H1 (cell line): Measurements from ENCODE around the gene CCDC116. TPM values are rescaled to one million over a fixed set of nuclear protein-coding genes. Genes with fewer than 3 reads are reported as not detected.
A peak's percentile ranks its signal among the peaks of the same experiment; 100 is the strongest.

Experiments used
- CTCF ChIA-PET: fragments of 300-600 bp; sonication (Branson Sonifier 250); formaldehyde crosslinking; loops from one replicate; lab custom pipeline; 2021; ENCODE audit not compliant: partially characterized antibody; lab: Charles Lee
- POLR2A ChIA-PET: fragments of 300-600 bp; sonication (Branson Sonifier 250); formaldehyde crosslinking; loops from one replicate; lab custom pipeline; 2021; ENCODE audit warnings: inconsistent platforms; ENCODE audit not compliant: partially characterized antibody; lab: Charles Lee
- DNase-seq, 2 experiments: peaks; one replicate each; pipeline versions ENCODE4 v3.0.0 to v3.0.0-alpha.2; 2010 to 2022; ENCODE audit warnings: low spot score in 2 of 2, low read depth in 1 of 2, mixed read lengths in 1 of 2
- FAIRE-seq: peaks from 2 replicates; lab custom pipeline; 2011; peaks lifted over from hg19 to GRCh38; lab: Jason Lieb, UNC
- H2AFZ ChIP-seq: 2 replicates; pipeline ENCODE4 v1.8.1; 2012; ENCODE audit warnings: low read length, inconsistent platforms
- H2AK5ac ChIP-seq: 2 replicates; pipeline ENCODE4 v1.6.1; 2013; ENCODE audit warnings: low read depth, low read length
- H2BK120ac ChIP-seq: replicated peaks from 2 replicates; pipeline ENCODE3; 2013; ENCODE audit warnings: low read depth, low read length, inconsistent platforms
- H2BK12ac ChIP-seq: 2 replicates; pipeline ENCODE4 v1.6.1; 2013; ENCODE audit warnings: low read depth, low read length
- H2BK15ac ChIP-seq: 2 replicates; pipeline ENCODE4 v1.6.1; 2013; ENCODE audit warnings: low read length
- H2BK20ac ChIP-seq: 2 replicates; pipeline ENCODE4 v1.6.1; 2013; ENCODE audit warnings: low read length
- H2BK5ac ChIP-seq: 2 replicates; pipeline ENCODE4 v1.6.1; 2013; ENCODE audit warnings: low read depth, low read length
- H3K14ac ChIP-seq: 2 replicates; pipeline ENCODE4 v1.6.1; 2013; ENCODE audit warnings: inconsistent platforms; ENCODE audit not compliant: insufficient read length
- H3K18ac ChIP-seq: 2 replicates; pipeline ENCODE4 v1.6.1; 2013; ENCODE audit warnings: low read length; ENCODE audit errors: extremely low read depth
- H3K23ac ChIP-seq: 2 replicates; pipeline ENCODE4 v1.6.1; 2013; ENCODE audit warnings: inconsistent platforms; ENCODE audit not compliant: insufficient read length
- H3K23me2 ChIP-seq: 2 replicates; pipeline ENCODE4 v1.6.1; 2013; ENCODE audit warnings: low read depth, low read length
- H3K27ac ChIP-seq: 2 replicates; pipeline ENCODE4 v1.6.1; 2011; ENCODE audit warnings: low read depth, low read length, inconsistent platforms
- H3K27me3 ChIP-seq, 4 experiments: replicated peaks in 1 of 4; 1 replicate in 1 of 4; 2 replicates in 3 of 4; pipeline versions ENCODE4 v1.6.1 to v1.8.1; 2011 to 2013; ENCODE audit warnings: low read length in 3 of 4, mild to moderate bottlenecking in 3 of 4, inconsistent platforms in 2 of 4, mixed read lengths in 2 of 4, moderate library complexity in 1 of 4; ENCODE audit not compliant: control insufficient read depth in 3 of 4, insufficient read depth in 3 of 4; ENCODE audit errors: extremely low read depth in 1 of 4
- H3K36me3 ChIP-seq, 4 experiments: 2 replicates each; pipeline versions ENCODE4 v1.6.1 to v1.8.1; 2011 to 2013; ENCODE audit warnings: mild to moderate bottlenecking in 4 of 4, low read length in 3 of 4, moderate library complexity in 2 of 4, control low read depth in 1 of 4, inconsistent platforms in 1 of 4; ENCODE audit not compliant: insufficient read depth in 4 of 4, control insufficient read depth in 2 of 4
- H3K4ac ChIP-seq: replicated peaks from 2 replicates; pipeline ENCODE3; 2013; ENCODE audit warnings: low read length, low read depth, mixed read lengths, inconsistent platforms; ENCODE audit not compliant: insufficient read length
- H3K4me1 ChIP-seq, 4 experiments: replicated peaks in 1 of 4; 1 replicate in 1 of 4; 2 replicates in 3 of 4; pipeline versions ENCODE4 v1.6.1 to v1.8.1; 2011 to 2013; ENCODE audit warnings: low read length in 3 of 4, inconsistent platforms in 2 of 4, mixed read lengths in 1 of 4; ENCODE audit not compliant: insufficient read depth in 4 of 4, control insufficient read depth in 3 of 4
- H3K4me2 ChIP-seq, 2 experiments: 2 replicates each; pipeline versions ENCODE4 v1.6.1 to v1.8.1; 2011 to 2013; ENCODE audit warnings: low read depth in 2 of 2, low read length in 2 of 2, control low read depth in 1 of 2, inconsistent platforms in 1 of 2, mild to moderate bottlenecking in 1 of 2; ENCODE audit not compliant: insufficient read depth in 1 of 2
- H3K4me3 ChIP-seq, 4 experiments: fragments of 200-600, 300-600 bp in 1 of 4; sonication (generic), shearing (Covaris generic), sonication (Bioruptor Twin) in 1 of 4; 2 replicates each; pipeline versions ENCODE4 v1.5.1 to v1.8.1; 2011 to 2016; ENCODE audit warnings: low read length in 4 of 4, low read depth in 3 of 4, control low read depth in 2 of 4, inconsistent platforms in 2 of 4, mild to moderate bottlenecking in 2 of 4, mixed read lengths in 1 of 4, moderate library complexity in 1 of 4; ENCODE audit not compliant: insufficient read depth in 2 of 4; ENCODE audit errors: extremely low read depth in 1 of 4
- H3K56ac ChIP-seq: replicated peaks from 2 replicates; pipeline ENCODE3; 2013; ENCODE audit warnings: low read depth, mild to moderate bottlenecking, mixed read lengths, low read length, inconsistent platforms; ENCODE audit not compliant: insufficient read length
- H3K79me1 ChIP-seq: 2 replicates; pipeline ENCODE4 v1.6.1; 2013; ENCODE audit warnings: low read depth, low read length, control low read depth
- H3K79me2 ChIP-seq, 2 experiments: 2 replicates each; pipeline versions ENCODE4 v1.6.1 to v1.8.1; 2012 to 2013; ENCODE audit warnings: low read length in 2 of 2, mild to moderate bottlenecking in 2 of 2, inconsistent platforms in 1 of 2; ENCODE audit not compliant: insufficient read depth in 2 of 2, control insufficient read depth in 1 of 2
- H3K9ac ChIP-seq, 4 experiments: replicated peaks in 1 of 4; 1 replicate in 1 of 4; 2 replicates in 3 of 4; pipeline versions ENCODE4 v1.6.1 to v1.8.1; 2011 to 2013; ENCODE audit warnings: low read depth in 3 of 4, low read length in 3 of 4, control low read depth in 2 of 4, mild to moderate bottlenecking in 2 of 4, moderate library complexity in 2 of 4, inconsistent platforms in 1 of 4; ENCODE audit errors: extremely low read depth in 1 of 4
- H3K9me3 ChIP-seq, 2 experiments: 2 replicates each; pipeline versions ENCODE4 v1.6.1 to v1.8.1; 2012 to 2013; ENCODE audit warnings: mild to moderate bottlenecking in 2 of 2, moderate library complexity in 2 of 2, control low read depth in 1 of 2, inconsistent platforms in 1 of 2, low read depth in 1 of 2, low read length in 1 of 2, mixed read lengths in 1 of 2; ENCODE audit not compliant: insufficient read depth in 2 of 2
- H4K20me1 ChIP-seq, 2 experiments: replicated peaks in 1 of 2; 2 replicates each; pipeline versions ENCODE3 to v1.8.1; 2011 to 2013; ENCODE audit warnings: inconsistent platforms in 2 of 2, low read length in 2 of 2, mild to moderate bottlenecking in 1 of 2; ENCODE audit not compliant: insufficient read depth in 2 of 2, control insufficient read depth in 1 of 2
- H4K5ac ChIP-seq: 2 replicates; pipeline ENCODE4 v1.6.1; 2013; ENCODE audit warnings: low read length, low read depth, mixed read lengths, inconsistent platforms; ENCODE audit not compliant: insufficient read length
- H4K8ac ChIP-seq: 2 replicates; pipeline ENCODE4 v1.8.0; 2013; ENCODE audit warnings: mild to moderate bottlenecking, moderate library complexity, low read length, inconsistent platforms; ENCODE audit not compliant: insufficient read depth; ENCODE audit errors: extremely low read depth
- H4K91ac ChIP-seq: replicated peaks from 2 replicates; pipeline ENCODE3; 2013; ENCODE audit warnings: low read length, mixed read lengths, inconsistent platforms; ENCODE audit not compliant: insufficient read length
- BACH1 ChIP-seq: IDR thresholded peaks from 2 replicates; pipeline ENCODE4 v1.6.1; 2012; ENCODE audit warnings: low read length, improper control_type of control experiment
- CHD2 ChIP-seq: IDR thresholded peaks from 2 replicates; pipeline ENCODE4 v1.6.1; 2012; ENCODE audit warnings: low read length, improper control_type of control experiment
- CTBP2 ChIP-seq: IDR thresholded peaks from 2 replicates; pipeline ENCODE4 v1.7.0; 2011; ENCODE audit warnings: borderline replicate concordance, mild to moderate bottlenecking, moderate library complexity, mixed read lengths, low read length; ENCODE audit not compliant: insufficient read depth, insufficient read length
- EGR1 ChIP-seq: IDR thresholded peaks from 2 replicates; pipeline ENCODE4 v1.6.1; 2011; ENCODE audit warnings: low read depth, low read length, borderline replicate concordance
- GABPA ChIP-seq: IDR thresholded peaks from 2 replicates; pipeline ENCODE4 v1.6.1; 2011; ENCODE audit warnings: mild to moderate bottlenecking, low read length, moderate library complexity, borderline replicate concordance; ENCODE audit not compliant: insufficient read depth
- GTF2F1 ChIP-seq: IDR thresholded peaks from 2 replicates; pipeline ENCODE4 v1.6.1; 2012; ENCODE audit warnings: low read depth, low read length, improper control_type of control experiment, borderline replicate concordance
- MAX ChIP-seq: IDR thresholded peaks from 2 replicates; pipeline ENCODE4 v1.6.1; 2012; ENCODE audit warnings: inconsistent platforms
- NRF1 ChIP-seq: IDR thresholded peaks from 2 replicates; pipeline ENCODE4 v1.6.1; 2011; ENCODE audit warnings: mild to moderate bottlenecking, low read depth, low read length, improper control_type of control experiment
- SP4 ChIP-seq: IDR thresholded peaks from 2 replicates; pipeline ENCODE4 v1.6.1; 2012; ENCODE audit warnings: low read length, inconsistent platforms
- SRF ChIP-seq: IDR thresholded peaks from 2 replicates; pipeline ENCODE4 v1.6.1; 2011; ENCODE audit warnings: mild to moderate bottlenecking, low read depth, low read length, moderate library complexity
- TEAD4 ChIP-seq: IDR thresholded peaks from 2 replicates; pipeline ENCODE4 v1.6.1; 2012; ENCODE audit warnings: low read depth, low read length, inconsistent platforms, mixed read lengths
- ZNF274 ChIP-seq: IDR thresholded peaks from 2 replicates; pipeline ENCODE4 v1.7.0; 2012; ENCODE audit warnings: low read length, borderline replicate concordance; ENCODE audit errors: extremely low read depth
- WGBS, 2 experiments: shearing (Covaris generic) in 1 of 2; methylation state at CpG; one replicate each; pipeline versions ENCODE4 v1.1.6 to v1.1.7; 2013 to 2015; ENCODE audit warnings: low lambda C conversion rate in 2 of 2, mixed read lengths in 2 of 2, inconsistent platforms in 1 of 2, low coverage in 1 of 2, missing lambda C conversion rate in 1 of 2; ENCODE audit not compliant: insufficient replicate concordance in 2 of 2, insufficient coverage in 1 of 2, insufficient read length in 1 of 2; ENCODE audit errors: extremely low coverage in 1 of 2, missing lambda C conversion rate in 1 of 2; 5-methylcytosine and 5-hydroxymethylcytosine counted together
- polyA plus RNA-seq, 7 experiments: library from polyadenylated mRNA; depleted of rRNA in 3 of 7; stranded (reverse) in 5 of 7; unstranded in 2 of 7; fragments of >200 nt in 5 of 7; fragments of 200-250 nt in 2 of 7; gene quantifications; 1 replicate in 5 of 7; 2 replicates in 1 of 7; 4 replicates in 1 of 7; pipeline versions ENCODE4 v1.2.1 to v1.2.3, GENCODE V29; 2011 to 2013; ENCODE audit warnings: missing spikeins in 2 of 7, mixed read lengths in 2 of 7
- total RNA-seq: library from RNA; stranded (reverse); fragmentation: NEBNext Ultra II Directional; extraction: Animal tissue kit (Norgen Biotek cat#: 25700); gene quantifications from 2 replicates; pipeline ENCODE4 v1.2.1, GENCODE V29; 2021

The CCDC116 gene
- total and polyA plus RNA-seq, 2 of the 8 experiments (the other 6 are each of a cell fraction or from before 2014, with no cell fraction given), result 0.08 TPM; not detected in 1

GRCh38 chr22:21652010-21652546, 19.5 kb downstream of the CCDC116 start:
- POLR2A ChIA-PET, result interaction anchor here (0.6 to 5.9 kb wide), 6 partner anchors 10 to 46 kb away, joined by 3 to 42 read pairs (median 5); partner anchors contain the start of genes PPIL2 and SDF2L1
- no peak overlapping the region for H3K14ac ChIP-seq
- FAIRE-seq, result no peak
- H3K27me3 ChIP-seq, result no peaks in the 10 kb centered on the region
- peaks cover 7% of the 10 kb centered on the region; the same call in 1 of the 2 replicates for H3K79me1 ChIP-seq
- H2AFZ ChIP-seq, result no peak overlapping the region
- H2BK15ac ChIP-seq, result no peak overlapping the region
- CTCF ChIA-PET, result interaction anchor here (1.3 to 22.2 kb wide), 4 partner anchors 10 to 37 kb away, joined by 3 to 499 read pairs (median 12); partner anchors contain the start of genes CCDC116, SDF2L1 and YDJC
- peak in 1 of 2 experiments; percentile 94 for DNase-seq
- peak overlapping the region; percentile 93 for H4K8ac ChIP-seq
- peak overlapping the region; percentile 31; the same call in 1 of the 2 replicates for H3K27ac ChIP-seq
- peaks cover 5% of the 10 kb centered on the region; the same call in 1 of the 2 replicates for H3K23me2 ChIP-seq
- H3K36me3 ChIP-seq, result peaks cover 10 to 18% (median 14%) of the 10 kb centered on the region in 4 experiments; a peak in 6 of 8 replicates
- peaks cover 3 to 21% (median 9%) of the 10 kb centered on the region in 4 experiments for H3K4me1 ChIP-seq
- H3K4me2 ChIP-seq, result peak overlapping the region; percentile 68 to 97
- peak overlapping the region; percentile 88 for H4K5ac ChIP-seq
- no peak overlapping the region for H3K23ac ChIP-seq
- H2BK20ac ChIP-seq, result no peak overlapping the region
- H2BK12ac ChIP-seq, result no peak overlapping the region
- 0% methylated on average over 42 of the region's 44 CpGs; no CpG with 5 or more reads in 1 of the 2 experiments for WGBS, 2 experiments
- peak overlapping the region; percentile 93 for H3K18ac ChIP-seq
- H2BK5ac ChIP-seq, result peak overlapping the region; percentile 83; the same call in 1 of the 2 replicates
- H4K20me1 ChIP-seq, result peaks cover 11% of the 10 kb centered on the region in 2 experiments
- peak overlapping the region; percentile 93 for H4K91ac ChIP-seq
- H3K79me2 ChIP-seq, result peaks cover 0 to 4% of the 10 kb centered on the region in 2 experiments; a peak in 1 of 4 replicates
- peak overlapping the region; percentile 89 for H3K4ac ChIP-seq
- H3K56ac ChIP-seq, result peak overlapping the region; percentile 94
- H2AK5ac ChIP-seq, result no peak overlapping the region
- no peak overlapping the region for H2BK120ac ChIP-seq
- no peaks in the 10 kb centered on the region for H3K9me3 ChIP-seq
- H3K4me3 ChIP-seq, result peak overlapping the region; percentile 78 to 98 (median 81)
- H3K9ac ChIP-seq, result peak overlapping the region; percentile 66 to 82 (median 72)
- TF ChIP-seq TEAD4 (no peak), BACH1 (no peak), EGR1 (no peak), MAX (peak; percentile 93), SP4 (no peak), GTF2F1 (no peak), CHD2 (peak; percentile 68), CTBP2 (no peak), NRF1 (no peak), ZNF274 (no peak), GABPA (no peak), SRF (no peak)
